Stimulated activated CD8-positive, alpha-beta memory T cell treated with anti-CD3 and anti-CD28 coated beads, Interleukin-2, amount 100 ng/mL, for 48 hours (primary cell): ENCODE results near the gene CR2.
"Not testable (repeated sequence)": the region's sequence is repeated elsewhere in the genome, so short reads cannot be mapped to it uniquely, and the experiment has no call there.

Experiments used
- DNase-seq, 2 donors: peaks; one replicate each; pipeline ENCODE4 v3.0.0-alpha.2; 2020; ENCODE audit warnings: low read depth in 2 of 2

CR2 gene

DNA sequence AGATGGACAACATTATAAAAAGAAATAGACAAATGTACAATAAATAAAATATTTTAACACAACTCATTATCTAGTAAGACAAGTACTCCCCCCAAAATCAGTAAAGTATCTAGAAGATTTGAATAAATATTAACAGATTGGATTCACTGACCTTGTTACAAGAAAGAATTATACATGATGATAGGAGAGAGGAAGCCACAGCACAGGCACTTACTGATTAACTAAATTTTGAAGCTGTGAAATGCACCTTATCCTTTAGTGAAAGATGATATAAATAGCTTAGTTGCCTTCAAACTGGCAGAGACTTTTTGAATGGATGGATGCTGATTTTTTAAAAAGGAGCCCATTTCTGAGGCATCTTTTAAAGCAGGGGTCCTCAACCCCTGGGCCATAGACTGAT, 50.3 kb downstream of the CR2 start:
- DNase-seq = no peak

DNA sequence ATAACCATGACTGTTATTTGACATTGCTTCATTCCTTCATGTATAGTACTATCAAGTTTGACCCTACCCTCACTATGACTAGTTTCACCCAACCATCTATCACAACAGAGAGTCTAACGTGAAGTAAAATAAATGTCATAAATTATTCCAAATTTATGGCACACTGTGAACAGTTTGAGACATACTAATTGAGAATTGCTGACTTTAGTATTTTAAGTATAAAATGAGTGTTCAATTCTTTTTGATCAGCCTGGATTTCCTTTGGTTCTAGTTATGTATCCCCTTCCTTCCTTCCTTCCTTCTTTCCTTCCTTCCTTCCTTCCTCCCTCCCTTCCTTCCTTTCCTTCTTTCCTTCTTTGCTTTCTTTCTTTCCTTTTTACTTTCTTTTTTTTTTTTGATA, 56.3 kb downstream of the CR2 start:
- no peak for DNase-seq

GRCh38 chr1:207514890-207515289, 60.8 kb downstream of the CR2 start:
- no peak for DNase-seq

DNA sequence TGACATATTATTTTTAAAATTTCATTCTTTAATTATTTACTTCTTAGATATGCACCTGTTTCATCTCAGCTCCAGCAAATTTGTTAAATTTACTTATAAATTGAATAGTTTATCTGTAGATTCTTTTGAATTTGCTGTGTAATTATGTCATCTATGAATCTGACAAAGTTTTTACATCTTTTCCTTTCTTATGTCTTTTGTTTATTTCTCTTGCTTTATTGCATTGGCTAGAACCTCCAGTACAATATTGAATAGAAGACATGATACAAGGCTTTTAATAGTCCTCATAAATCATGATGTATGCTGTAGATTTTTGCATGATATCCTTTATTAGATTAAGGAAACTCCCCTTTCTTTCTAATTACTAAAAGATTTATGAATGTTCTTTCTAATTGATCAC, 62.6 kb downstream of the CR2 start:
- DNase-seq = no peak

GRCh38 chr1:207518608-207519236, 64.6 kb downstream of the CR2 start:
- no peak for DNase-seq

DNA sequence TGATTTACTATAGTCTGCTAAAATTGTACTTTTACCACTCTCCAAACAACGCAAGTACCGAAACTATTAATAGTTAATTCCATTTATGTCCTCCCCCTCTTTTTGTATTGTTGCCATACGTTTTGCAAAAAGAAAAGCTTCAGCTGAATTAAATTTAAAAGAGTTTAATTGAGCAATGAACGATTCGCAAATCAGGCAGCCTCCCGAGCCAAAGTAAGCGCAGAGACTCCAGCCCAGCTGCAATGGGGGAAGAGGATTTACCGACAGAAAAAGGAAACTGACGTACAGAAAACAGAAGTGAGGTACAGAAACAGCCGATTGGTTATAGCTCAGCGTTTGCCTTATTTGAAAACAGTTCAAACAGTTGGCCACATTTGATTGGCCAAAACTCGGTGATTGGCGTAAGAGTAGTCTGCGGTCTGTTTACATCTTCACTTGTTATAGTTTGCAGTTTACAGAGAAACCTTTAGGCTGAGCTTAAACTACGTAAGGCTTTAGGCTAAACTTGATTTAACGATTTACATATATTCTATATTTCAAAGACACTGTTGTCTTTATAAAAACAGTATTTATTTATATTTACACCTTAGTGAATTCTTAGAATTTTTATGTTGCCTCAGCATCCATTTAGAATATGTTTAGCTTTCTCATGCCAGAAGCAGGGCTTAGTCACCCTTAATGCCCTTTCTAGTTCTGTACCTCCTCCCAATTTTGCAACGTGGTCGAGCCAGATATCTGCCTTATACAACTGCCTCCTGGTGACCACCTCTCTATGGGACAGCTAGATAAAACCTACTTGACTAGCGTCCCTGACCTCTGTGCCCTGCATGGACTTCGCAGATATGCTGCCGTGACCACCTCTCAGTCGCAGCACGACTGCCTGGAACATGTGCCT, 65.6 kb downstream of the CR2 start:
- no peak for DNase-seq

- not testable (repeated sequence) for DNase-seq
Observed at GRCh38 chr1:207520400-207521345, 66.5 kb downstream of the CR2 start.

DNA sequence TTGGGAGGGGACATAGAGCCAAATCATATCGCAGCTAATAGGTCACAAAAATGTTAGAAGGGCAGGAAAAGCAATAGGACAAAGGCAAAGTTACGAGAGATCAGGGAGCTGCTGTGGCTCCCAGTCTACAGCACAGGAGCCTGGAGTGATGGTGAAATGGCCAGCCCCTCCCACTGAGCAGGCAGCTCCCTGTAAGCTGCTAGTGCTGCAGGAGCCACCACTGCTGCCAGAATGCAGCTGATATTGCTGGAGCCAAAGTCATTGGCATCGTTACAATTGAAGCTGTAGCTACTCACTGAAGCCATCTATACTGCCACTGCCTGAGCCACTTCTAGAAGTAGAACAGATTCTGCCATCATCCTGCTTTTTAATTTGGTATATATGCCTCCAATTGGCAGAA, 71.1 kb downstream of the CR2 start:
- DNase-seq = not testable (repeated sequence)

DNA sequence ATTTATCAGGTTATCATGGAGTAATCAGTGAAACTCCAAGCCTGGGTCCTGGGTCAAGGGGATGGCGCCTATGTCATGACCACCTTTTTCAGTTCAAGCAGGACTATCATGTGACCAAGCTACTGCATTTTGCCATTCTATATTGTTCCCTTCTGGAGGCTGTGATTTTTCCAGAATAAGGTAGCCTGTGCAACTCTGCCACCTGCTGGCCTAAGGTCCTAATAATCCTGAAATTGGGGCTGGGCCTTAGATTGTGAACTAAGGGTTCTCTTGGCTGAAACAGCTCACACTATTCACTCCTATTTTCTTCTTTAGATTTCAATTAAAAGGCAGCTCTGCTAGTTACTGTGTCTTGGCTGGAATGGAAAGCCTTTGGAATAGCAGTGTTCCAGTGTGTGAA, 74.3 kb downstream of the CR2 start:
- not testable (repeated sequence) for DNase-seq

GRCh38 chr1:207536263-207536662, 82.1 kb downstream of the CR2 start:
- not testable (repeated sequence) for DNase-seq
